Peyer's patch (tissue), 4 donors: ENCODE results near the gene ACADS. TPM values are rescaled to one million over a fixed set of nuclear protein-coding genes. Genes with fewer than 3 reads are reported as not detected.

Source experiments
- DNase-seq, 3 donors: peaks; one replicate each; pipeline ENCODE4 v3.0.0-alpha.2; 2017 to 2019
- H3K27ac ChIP-seq, 4 donors: fragments of 200-600 bp; sonication (generic); one replicate each; pipeline ENCODE4 v1.5.1; 2016 to 2019
- H3K27me3 ChIP-seq, 2 donors: fragments of 200-600 bp; sonication (generic); one replicate each; pipeline ENCODE4 v1.5.1; 2019
- H3K36me3 ChIP-seq, 3 donors: fragments of 200-600 bp; sonication (generic); one replicate each; pipeline ENCODE4 v1.5.1; 2016 to 2019
- H3K4me1 ChIP-seq, 4 donors: fragments of 200-600 bp; sonication (generic); one replicate each; pipeline ENCODE4 v1.5.1; 2016 to 2019
- H3K4me3 ChIP-seq, 4 donors: fragments of 200-600 bp; sonication (generic); 1 replicate in 3 of 4; 2 replicates in 1 of 4; pipeline ENCODE4 v1.5.1; 2016 to 2019; ENCODE audit warnings: mild to moderate bottlenecking in 1 of 4
- H3K9me3 ChIP-seq, 4 donors: fragments of 200-600 bp; sonication (generic); one replicate each; pipeline ENCODE4 v1.5.1; 2016 to 2019; ENCODE audit warnings: mild to moderate bottlenecking in 1 of 4
- POLR2A ChIP-seq, 2 donors: fragments of 450-650 bp; IDR thresholded peaks; one replicate each; pipeline ENCODE4 v1.5.1; 2017; ENCODE audit warnings: antibody characterized with exemption in 2 of 2, mild to moderate bottlenecking in 2 of 2, moderate library complexity in 2 of 2
- total RNA-seq, 4 donors: library from RNA; depleted of rRNA; stranded (reverse); fragments of >200 nt; gene quantifications; one replicate each; pipeline ENCODE4 v1.1.0, GENCODE V29; 2016
- TF ChIP-seq, protein P1 (sequence below), 6 experiments: fragments of 450-650 bp in 4 of 6; fragments of 200-600 bp in 2 of 6; sonication (generic) in 1 of 6; IDR thresholded peaks; one replicate each; pipeline ENCODE4 v1.5.1; 2017 to 2019; ENCODE audit warnings: antibody characterized with exemption in 6 of 6, mild to moderate bottlenecking in 3 of 6, moderate library complexity in 1 of 6

Gene ACADS
- total RNA-seq, 4 donors from 2014 or later, result 126 to 358 (median 316) TPM

DNA sequence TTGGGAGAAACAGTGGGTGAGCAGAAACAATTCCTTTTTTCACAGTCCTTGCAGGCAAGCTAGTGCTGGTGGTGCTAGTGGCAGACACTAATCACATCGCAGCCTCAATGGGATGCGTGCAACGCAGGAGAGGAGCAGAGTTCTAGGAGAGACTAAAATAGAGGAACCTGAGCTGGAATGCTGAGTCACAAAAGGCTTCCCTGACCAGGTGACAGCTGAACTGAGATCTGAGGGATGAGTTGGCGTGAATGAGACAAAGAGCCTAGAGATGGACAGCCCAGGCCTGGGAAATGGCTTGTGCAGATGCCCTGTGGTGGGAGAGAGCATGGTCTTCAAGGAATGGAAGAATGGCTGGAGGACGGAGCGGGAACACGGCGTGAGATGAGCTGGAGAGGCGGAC lies 25.8 kb downstream of the ACADS start:
- Histone ChIP-seq H3K27ac (no peak overlapping the region), H3K4me1 (no peaks in the 10 kb centered on the region), H3K27me3 (no peaks in the 10 kb centered on the region), H3K4me3 (no peak overlapping the region), H3K36me3 (no peaks in the 10 kb centered on the region), H3K9me3 (peaks cover 0 to 5% (median 0%) of the 10 kb centered on the region in 4 donors)
- no peak for DNase-seq
- TF ChIP-seq, protein P1, sequence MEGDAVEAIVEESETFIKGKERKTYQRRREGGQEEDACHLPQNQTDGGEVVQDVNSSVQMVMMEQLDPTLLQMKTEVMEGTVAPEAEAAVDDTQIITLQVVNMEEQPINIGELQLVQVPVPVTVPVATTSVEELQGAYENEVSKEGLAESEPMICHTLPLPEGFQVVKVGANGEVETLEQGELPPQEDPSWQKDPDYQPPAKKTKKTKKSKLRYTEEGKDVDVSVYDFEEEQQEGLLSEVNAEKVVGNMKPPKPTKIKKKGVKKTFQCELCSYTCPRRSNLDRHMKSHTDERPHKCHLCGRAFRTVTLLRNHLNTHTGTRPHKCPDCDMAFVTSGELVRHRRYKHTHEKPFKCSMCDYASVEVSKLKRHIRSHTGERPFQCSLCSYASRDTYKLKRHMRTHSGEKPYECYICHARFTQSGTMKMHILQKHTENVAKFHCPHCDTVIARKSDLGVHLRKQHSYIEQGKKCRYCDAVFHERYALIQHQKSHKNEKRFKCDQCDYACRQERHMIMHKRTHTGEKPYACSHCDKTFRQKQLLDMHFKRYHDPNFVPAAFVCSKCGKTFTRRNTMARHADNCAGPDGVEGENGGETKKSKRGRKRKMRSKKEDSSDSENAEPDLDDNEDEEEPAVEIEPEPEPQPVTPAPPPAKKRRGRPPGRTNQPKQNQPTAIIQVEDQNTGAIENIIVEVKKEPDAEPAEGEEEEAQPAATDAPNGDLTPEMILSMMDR (IDR thresholded peaks at IDR 0.05), result no peak
- TF ChIP-seq POLR2A (IDR thresholded peaks at IDR 0.05), result no peak

DNA sequence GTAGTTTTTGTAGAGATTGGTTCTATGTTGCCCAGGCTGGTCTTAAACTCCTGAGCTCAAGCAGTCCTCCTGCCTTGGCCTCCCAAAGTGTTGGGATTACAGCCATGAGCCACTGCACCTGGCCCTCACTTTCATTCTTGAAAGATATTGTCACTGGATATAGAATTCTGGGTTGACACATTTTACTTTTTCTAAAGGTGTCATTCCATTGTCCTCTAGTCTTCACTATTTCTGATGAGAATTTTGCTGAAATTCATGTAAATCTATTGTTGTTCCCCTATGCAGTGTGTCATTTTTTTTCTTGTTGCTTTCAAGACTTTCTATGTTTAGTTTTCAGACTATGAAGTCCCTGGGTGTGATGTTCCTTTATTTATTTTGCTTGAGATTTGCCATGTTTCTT lies 29.2 kb downstream of the ACADS start:
- H3K9me3 ChIP-seq, result peaks cover 0 to 5% (median 0%) of the 10 kb centered on the region in 4 donors
- no peak for DNase-seq
- no peak overlapping the region for H3K4me3 ChIP-seq
- TF ChIP-seq, protein P1 (IDR thresholded peaks at IDR 0.05), result no peak
- no peak for TF ChIP-seq POLR2A (IDR thresholded peaks at IDR 0.05)
- H3K27me3 ChIP-seq, result no peaks in the 10 kb centered on the region
- H3K4me1 ChIP-seq, result no peaks in the 10 kb centered on the region
- H3K27ac ChIP-seq, result no peak overlapping the region
- no peaks in the 10 kb centered on the region for H3K36me3 ChIP-seq

DNA sequence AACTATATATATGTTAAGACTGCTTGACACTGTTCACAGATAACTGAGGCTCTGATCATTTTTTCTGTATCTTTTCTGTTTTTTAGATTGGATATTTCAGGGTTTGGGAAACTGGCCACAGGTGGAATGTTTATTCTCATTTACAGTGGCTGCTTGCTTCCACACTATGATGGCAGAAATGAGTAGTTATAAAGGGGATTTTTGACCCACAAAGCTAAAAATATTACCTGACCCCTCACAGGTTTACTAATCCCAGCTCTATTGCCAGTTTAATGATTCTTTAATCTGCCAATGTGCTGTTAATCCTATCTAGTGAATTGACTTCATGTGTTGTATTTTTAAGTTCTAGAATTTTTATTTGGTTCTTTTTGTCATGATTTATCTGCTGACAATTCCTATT lies 29.6 kb downstream of the ACADS start:
- Histone ChIP-seq H3K4me3 (no peak overlapping the region), H3K27me3 (no peaks in the 10 kb centered on the region), H3K36me3 (peaks cover 0 to 2% (median 0%) of the 10 kb centered on the region in 3 donors), H3K27ac (no peak overlapping the region), H3K4me1 (no peaks in the 10 kb centered on the region), H3K9me3 (peaks cover 0 to 5% (median 0%) of the 10 kb centered on the region in 4 donors)
- no peak for TF ChIP-seq POLR2A (IDR thresholded peaks at IDR 0.05)
- TF ChIP-seq, protein P1 (IDR thresholded peaks at IDR 0.05), result no peak
- no peak for DNase-seq

DNA sequence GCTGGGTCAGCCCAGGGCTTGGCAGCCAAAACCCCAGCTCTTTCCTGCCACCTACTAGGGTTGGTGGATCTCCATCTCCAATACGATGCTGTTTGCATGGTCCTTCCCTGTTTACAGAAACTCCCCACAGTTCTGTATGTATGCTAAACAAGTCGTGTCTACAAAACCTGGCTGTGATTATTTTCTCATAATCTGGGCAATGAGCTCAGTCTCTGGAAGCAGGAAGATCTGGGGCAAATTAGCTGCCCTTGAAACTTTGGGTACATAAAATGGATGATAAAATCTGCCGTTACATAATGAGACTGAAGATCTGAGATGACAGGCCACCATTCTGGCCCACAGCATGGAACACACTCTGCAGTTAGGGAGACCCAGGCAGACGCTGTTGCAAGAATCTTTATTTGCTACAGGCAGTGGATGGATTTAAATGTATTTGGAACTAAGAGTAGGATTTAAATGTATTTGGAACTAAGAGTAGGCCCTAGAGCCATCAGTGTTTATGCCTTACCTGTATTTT lies 31.7 kb downstream of the ACADS start:
- Histone ChIP-seq H3K27me3 (no peaks in the 10 kb centered on the region), H3K36me3 (peaks cover 0 to 16% (median 0%) of the 10 kb centered on the region in 3 donors), H3K4me1 (peaks cover 0 to 5% (median 0%) of the 10 kb centered on the region in 4 donors), H3K4me3 (no peak overlapping the region), H3K9me3 (peaks cover 0 to 5% (median 0%) of the 10 kb centered on the region in 4 donors), H3K27ac (no peak overlapping the region)
- no peak for DNase-seq
- TF ChIP-seq POLR2A (IDR thresholded peaks at IDR 0.05), result no peak
- TF ChIP-seq, protein P1 (IDR thresholded peaks at IDR 0.05), result no peak

DNA sequence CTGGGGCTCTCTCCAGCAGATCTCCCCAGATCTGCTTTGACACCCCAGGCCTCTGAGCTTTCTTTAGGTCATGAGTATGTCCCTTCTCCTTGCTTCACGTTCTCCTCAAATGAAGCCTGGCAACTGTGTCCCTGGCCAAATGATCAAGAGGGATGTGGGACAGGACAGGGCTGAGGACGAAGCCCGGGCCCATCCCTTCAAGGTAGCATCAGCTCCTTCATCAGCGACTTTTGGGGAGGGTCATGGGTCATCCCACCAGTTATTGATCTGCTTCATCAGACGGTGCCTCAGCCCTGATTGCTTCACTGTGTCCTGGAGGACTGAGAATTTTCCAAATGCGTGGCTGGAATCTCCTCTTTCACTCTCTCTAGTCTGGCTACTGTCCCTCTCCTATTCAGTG lies 32.3 kb downstream of the ACADS start:
- Histone ChIP-seq H3K4me3 (no peak overlapping the region), H3K27ac (no peak overlapping the region), H3K36me3 (peaks cover 0 to 20% (median 0%) of the 10 kb centered on the region in 3 donors), H3K4me1 (peaks cover 0 to 5% (median 0%) of the 10 kb centered on the region in 4 donors), H3K27me3 (no peaks in the 10 kb centered on the region), H3K9me3 (peaks cover 0 to 5% (median 0%) of the 10 kb centered on the region in 4 donors)
- DNase-seq, result no peak
- TF ChIP-seq POLR2A (IDR thresholded peaks at IDR 0.05), result no peak

DNA sequence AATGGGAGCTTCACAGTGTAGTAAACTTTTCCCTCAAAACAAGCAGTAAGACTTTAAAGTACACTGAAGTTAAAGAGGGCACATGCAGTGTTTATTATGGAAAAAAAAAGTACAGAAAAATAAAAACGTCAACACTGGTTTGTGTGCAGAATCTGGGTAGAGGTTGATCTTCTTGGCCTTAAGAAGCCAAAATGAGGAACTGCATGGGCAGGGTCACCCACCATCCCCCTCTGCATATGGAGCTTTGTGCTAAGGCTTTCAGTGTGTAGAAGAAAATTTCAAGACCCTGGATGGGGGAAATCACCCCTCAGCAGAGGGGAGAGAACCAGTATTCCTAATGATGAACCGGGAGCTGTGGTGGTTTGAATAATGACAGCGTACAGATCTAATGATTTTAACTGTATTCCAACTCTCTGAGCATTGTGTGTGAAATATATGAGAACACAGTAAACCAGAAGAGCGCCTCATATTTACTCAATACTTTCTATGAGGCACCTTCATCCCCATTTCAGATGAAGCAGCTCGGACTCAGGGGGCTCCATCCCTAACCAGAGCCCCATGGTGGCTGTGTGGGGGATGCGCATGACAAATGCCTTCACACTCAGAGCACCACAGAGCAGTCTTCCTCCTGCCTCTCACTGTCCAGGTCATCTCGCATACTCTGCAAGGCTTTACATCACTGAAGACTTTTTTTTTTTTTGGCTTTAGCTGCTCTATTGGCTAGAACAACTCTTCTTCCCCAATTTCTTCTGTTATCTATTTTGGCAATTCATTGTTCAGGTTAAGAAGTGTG lies 33.4 kb downstream of the ACADS start:
- peaks cover 0 to 5% (median 0%) of the 10 kb centered on the region in 4 donors for H3K9me3 ChIP-seq
- H3K27me3 ChIP-seq, result no peaks in the 10 kb centered on the region
- TF ChIP-seq, protein P1 (IDR thresholded peaks at IDR 0.05), result no peak
- TF ChIP-seq POLR2A (IDR thresholded peaks at IDR 0.05), result no peak
- no peak overlapping the region for H3K4me3 ChIP-seq
- DNase-seq, result no peak
- peaks cover 0 to 5% (median 0%) of the 10 kb centered on the region in 4 donors for H3K4me1 ChIP-seq
- H3K27ac ChIP-seq, result no peak overlapping the region
- peaks cover 0 to 30% (median 0%) of the 10 kb centered on the region in 3 donors for H3K36me3 ChIP-seq
